ENCODE data around the gene YAP1.
"Not testable (repeated sequence)": the region's sequence is repeated elsewhere in the genome, so short reads cannot be mapped to it uniquely, and the experiment has no call there.

YAP1 gene

DNA sequence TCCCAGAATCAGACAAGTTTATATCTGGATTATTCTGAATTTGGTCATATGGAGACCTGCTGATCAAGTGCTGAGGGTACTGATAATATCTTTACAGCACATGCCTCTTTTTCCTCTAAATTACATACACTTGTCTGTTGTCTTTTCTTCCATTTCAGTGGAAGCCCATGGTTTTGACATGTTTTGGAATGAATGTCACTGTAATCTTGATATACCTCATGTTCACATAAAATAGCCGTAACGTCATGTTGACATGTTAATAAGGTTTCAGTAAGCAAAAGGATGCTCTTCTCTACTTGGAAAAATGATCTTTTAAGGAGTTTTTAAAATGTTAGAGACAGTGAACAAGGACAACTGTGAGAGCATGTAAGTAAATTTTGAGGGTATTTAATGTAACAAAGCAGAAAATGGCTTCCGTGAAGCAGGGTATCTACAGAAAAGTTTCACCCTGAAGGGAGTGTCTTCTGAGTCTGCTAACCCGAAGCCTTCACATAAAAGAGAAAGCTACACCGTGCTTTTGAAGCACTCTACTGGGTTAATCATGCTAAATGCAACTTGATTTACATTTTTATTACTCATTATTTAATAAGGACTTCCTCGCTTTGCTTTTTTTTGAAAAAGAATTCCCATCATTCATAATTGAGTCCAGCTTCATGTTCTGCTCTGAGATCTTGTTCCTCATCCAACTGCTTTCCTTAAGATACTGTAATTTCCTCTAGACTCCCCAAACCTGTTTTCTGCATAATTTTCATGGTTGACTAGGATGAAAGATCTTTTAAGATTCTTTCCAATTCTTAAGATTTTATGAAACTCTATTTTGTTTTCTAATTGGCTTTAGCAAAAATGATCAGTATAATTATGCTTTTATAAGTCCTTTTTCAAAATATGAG lies 56.2 kb downstream of the YAP1 start:
- no peak for DNase-seq

DNA sequence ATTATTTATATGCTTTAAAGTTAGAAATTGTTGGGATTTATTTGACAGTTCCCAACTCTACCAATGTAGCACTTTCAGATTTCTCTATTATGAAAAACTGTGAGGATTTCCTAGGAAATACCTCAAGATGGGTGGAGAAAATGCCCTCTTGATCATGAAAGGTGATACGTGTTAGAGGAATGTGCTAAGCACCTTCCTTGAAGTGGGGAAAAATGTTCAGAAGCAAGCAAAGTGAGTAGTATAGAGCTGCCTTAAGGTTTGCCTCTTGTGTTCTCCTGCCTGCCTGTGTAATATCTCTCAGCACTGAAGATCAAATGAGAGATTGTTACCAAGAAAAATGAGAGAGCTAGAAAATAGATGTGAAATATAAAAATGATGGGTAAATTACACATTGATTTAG lies 58.2 kb downstream of the YAP1 start:
- no peak for DNase-seq

DNA sequence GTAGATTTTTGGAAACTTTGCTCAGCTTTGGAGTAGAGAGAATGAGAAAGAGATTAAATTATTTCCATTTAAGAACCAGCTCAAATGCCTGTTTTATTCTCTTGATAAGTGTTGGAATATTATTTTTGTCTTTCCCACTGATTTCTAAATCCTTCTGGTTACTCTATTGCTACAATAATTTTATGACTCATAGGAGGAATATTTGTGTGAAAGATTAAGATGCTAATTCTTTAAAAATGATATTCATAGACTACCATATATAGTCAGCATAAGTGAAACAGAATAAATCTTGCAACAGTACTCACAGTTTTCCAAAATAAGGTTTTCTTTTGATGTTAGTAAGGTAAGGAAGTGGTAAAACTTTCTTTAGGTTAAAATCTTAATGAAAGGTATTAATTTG lies 60.9 kb downstream of the YAP1 start:
- no peak for DNase-seq

DNA sequence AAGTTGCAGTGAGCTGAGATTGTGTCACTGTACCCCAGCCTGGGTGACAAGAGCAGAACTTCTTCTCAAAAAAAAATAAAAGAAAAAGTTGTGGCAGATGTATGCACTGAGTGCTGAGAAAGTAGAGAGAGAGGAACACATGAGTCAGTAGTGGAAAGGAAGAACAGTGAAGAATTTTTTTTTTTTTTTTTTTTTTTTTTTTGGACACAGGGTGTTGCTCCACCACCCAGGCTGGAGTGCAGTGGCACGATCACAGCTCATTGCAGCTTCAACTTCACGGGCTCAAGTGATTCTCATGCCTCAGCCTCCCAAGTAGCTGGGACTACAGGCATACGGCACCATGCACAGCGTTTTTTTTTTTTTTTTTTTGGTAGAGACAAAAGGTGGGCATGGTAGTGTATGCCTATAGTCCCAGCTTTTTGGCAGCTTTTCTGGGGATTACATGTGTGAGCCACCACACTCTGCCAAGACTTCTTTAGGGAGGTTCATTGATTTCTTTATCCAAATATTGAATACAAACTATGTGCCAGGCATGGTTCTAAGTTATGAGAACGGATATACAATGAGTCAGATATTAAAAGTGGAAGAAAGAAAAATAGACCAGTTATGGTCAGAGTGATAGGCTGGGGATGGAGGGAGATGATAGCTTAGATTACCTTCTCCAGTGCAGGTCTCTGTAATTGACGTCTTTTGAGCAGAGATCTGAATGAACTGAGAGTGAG lies 62.0 kb downstream of the YAP1 start:
- no peak for DNase-seq

DNA sequence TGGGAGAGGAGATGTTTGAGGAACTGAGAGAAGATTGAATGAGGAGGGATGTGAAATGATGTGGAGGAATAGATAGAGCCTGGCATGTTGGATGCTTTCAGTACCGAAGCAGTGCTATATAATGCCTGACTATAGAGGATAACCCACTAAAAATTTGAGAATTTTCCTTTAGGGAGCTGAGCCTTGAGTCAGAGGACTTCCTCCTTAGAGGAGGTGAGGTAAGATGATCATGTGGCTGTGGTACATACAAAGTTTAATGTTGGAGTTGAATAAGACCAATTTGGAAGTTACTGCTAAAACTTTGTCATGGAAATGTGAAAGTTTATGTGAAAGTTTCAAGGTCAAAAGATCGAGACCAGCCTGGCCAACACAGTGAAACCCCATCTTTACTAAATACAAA lies 66.9 kb downstream of the YAP1 start:
- DNase-seq, result no peak

DNA sequence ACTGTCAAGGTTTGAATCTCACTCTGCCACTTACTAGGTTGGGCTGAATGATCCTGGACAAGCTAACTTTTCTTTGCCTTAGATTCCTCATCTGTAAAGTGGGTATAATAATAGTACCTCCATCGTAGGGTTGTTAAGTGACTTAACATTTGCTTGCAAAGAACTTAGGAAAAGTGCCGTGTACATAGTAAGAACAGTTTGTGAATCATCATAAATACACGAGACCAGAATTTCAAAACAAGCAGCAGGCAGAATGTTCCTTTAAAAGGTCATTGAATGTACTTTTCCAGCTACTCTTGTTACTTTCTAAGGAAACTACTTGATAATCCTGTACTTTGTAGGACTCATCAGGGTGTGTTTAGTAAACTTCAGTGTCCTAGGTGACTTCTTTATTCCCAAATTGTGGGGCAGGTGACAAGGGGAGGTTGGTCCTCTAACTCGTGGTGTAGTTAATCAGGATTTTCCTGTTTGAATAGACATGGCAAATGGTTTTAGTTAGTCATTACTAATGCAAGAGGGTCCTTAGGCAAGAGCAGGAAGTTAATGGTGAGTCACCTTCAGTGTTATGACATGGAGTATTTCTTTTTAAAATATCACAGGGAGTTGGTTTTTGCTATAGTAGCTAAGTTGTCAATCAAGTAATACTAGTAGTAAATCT lies 67.9 kb downstream of the YAP1 start:
- no peak for DNase-seq

DNA sequence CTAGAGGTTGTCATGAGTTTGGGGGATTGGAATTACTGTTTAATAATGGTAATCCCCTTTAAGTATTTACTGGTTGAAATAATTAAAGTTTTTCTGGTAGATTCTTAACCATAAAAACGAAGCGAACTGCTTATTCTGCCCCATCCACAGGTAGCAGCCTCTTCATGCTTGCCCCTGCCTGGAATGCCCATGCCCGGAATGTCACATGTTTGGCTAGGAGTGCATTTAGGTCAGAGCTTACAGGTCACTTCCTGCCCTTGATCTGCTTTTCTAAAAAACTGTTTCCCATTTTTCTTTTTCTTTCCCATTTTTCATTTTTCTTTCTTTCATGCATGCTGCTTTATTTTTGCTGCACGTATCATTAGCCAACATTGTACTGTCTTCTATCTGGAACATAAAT lies 69.1 kb downstream of the YAP1 start:
- no peak for DNase-seq

DNA sequence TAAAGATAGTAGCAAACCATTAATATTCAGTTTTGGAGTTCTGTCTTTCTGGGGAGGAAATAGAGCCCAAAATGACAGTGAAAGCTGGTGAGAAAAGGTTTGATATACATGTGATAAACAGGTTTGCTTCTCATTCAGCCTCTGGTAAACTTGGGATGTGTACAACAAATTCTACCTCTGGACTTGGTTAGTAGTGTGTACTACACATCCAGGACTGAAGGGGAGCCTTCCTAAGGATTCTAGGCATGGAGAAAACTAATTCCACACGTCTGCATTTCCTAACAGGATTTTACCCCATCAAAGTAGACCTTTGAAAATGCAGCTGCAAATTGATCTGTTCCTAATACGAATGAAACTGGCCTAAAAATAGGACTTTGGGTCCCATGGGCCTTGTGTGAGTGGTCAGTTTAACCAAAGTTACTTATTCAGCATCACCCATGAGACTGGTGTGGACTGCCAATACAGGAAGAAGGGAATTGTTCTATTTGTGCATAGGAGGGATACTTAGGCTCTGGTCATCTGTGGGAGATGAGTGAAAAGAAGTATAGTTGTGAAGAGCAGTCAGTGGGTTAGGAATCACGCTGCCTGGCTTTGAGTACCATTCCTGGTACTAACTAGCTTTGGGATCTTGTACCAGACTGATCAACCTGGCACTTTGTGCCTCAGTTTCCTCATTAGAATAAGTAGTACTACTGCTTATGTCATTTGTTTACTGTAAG lies 74.2 kb downstream of the YAP1 start:
- DNase-seq, result no peak

DNA sequence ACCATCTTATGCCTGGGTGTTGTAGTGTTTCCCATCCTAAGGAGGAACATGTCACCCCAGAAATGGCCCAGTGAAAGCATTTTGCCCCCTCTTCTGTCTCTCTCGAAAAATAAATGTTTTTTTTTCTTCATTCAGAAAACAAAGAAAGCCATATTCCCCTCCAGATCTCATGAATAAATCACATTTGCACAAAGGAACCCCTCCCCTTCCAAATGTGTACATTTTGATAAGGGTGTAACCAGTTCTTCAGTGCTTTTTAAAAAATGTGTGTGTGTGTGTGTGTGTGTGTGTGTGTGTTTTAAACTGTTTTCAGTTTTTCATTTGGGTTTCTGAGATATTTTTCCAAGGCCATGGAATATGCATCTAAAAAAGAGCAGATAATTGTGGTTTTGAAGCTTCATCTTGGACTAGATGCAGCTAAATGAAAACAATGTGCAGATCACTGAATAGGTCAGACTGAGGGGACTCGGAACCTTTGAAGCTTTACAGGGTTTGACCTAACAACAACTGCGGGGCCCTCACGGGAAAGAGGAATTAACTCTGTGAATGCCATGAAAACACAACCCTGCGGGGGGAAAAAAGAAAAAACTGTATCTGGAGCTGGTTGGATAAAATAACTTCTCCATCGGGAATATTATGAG lies 76.4 kb downstream of the YAP1 start:
- DNase-seq, result no peak

DNA sequence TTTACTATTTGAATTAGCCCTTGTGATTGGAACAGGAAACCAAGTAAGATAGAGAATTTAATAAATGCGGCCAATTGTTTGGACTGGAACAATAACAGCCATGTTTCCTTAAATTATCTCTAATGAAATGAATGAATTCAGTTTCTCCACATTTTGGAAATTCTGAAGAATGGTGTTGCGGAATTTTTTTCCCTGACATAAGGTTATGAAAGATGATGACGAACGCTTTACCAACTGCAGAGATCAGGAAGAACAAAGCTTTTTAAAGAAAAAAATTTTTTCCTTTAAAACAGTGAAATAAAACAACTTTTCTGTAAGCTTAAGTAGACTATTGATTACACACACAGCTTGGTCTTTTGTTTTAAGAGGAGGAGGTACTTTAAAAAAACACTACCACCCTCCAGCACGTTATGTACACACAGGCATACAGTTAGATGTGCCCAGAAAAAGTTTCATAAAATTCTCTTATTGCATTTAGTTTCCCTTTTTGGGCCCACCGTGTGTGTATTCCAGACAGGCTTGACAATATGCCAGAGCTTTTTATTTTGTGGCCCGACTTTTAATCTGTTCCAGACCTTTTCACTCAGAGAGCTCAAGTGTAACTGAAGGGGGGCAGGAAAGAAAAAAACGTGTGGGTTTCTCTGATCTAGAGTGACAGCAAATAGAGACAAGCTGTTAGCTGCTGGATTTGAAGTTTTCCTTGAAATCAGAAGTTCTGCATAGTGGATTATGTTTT lies 77.3 kb downstream of the YAP1 start:
- no peak for DNase-seq

DNA sequence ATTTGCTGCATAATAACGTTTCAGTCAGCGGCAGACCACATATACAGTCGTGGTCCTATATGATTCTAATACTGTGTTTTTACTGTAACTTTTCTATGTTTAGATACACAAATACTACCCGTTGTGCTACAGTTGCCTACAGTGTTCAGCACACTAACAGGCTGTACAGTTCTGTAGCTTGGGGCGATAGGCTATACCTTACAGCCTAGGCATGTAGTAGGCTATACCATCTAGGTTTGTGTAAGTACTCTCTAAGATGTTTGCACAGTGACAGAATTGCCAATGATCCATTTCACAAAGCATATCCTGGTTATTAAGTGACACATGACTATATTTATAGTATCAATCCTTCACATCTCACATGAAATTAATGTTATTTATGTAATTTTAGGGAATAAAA lies 78.2 kb downstream of the YAP1 start:
- DNase-seq, result no peak

DNA sequence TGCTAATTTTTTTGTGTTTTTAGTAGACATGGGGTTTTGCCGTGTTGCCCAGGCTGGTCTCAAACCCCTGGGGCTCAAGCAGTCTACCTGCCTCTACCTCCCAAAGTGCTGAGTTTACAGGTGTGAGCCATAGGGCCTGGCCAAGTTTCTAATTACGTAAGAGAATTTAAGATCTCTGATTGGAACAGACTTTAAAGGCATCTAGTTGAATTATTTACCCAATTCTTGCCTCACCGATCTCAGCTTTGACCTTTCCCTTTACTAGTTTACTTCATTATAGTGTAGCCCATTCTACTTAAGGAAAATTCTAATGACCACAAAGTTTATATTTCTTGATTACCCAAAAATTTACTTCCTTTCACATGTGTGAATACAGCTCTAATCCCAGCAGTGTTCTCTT lies 81.6 kb downstream of the YAP1 start:
- DNase-seq, result no peak

DNA sequence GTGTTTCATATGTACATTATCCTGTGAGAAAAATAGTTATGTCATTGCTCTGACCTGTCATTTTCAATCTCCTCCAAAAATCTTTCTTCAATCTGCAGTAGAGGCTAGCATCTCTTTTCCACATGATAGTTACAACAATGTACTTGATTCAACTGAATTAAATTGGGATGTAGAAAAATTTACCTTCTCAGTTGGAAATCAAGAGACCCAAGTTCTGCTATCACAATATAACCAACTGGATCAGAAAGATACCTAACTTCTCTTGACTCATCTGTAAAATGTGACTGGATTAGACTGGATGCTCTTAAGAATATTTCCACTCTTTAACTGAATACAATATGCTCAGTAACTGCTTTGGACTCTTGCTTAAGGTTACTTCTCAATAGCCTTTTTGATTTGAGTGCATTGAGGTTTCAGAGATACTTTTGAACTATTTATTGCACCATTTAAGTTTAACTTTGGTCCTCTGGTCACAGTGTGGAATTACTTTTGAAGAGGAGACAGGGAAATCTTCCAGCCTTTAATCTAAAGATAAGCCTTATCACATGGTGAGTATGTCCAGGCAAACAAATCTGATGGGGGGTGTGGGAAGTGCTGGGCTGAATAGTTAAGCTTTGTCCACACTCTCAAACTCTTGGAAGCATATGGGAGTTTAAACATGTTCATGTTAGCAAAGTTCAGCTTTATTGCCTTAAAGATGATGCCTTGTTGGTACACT lies 82.3 kb downstream of the YAP1 start:
- no peak for DNase-seq

DNA sequence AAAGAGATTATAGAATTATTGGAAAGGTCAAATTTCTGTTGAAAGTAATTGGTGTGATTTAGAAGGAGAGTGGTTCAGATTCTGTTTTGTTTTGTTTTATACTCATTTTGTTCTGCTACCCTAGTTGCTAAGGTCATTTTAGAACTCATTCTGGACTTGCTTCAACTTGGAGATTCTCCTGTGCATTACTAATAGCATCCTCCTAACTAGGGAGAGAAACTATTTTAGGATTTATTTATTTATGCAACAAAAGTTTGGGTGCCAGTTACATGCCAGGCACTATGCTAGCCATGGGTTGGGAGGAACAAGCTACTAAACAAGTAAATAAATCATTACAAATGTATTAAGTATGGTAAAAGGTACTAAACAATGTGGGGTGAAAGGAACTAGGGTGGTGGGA lies 84.0 kb downstream of the YAP1 start:
- no peak for DNase-seq

DNA sequence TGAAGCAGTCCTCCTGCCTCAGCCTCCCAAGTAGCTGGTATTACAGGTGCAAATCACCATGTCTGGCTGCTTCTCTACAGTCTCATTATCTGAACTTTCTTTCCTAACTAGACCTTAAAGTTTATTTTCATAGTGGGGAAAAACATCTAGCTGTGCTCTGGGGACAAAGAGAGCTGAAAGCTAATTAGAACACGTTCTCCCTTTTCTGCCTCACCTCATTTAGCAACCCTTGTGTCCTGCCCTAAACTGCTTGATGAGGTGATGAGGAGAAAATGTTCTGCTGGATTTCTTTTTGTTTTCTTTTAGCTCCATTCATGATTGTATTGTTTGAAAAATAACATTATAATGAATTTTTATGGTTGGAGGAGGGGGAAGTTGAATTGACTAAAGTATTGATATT lies 84.7 kb downstream of the YAP1 start:
- no peak for DNase-seq

DNA sequence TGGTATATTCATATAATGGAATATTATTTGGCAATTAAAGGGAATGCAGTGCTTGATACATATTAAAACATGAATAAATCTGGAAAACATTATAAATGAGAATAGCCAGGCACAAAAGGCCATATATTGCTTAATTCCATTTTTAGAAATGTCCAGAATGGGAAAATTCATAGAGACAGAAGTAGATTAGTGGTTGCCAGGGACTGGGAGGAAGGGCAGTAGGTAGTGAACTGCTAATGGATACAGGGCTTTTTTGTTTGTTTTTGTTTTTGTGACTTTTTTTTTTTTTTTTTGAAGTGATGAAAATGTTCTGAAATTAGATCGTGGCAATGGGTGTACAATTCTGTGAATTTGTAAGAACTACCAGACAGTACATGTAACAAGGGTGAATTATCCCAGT lies 86.1 kb downstream of the YAP1 start:
- no peak for DNase-seq

DNA sequence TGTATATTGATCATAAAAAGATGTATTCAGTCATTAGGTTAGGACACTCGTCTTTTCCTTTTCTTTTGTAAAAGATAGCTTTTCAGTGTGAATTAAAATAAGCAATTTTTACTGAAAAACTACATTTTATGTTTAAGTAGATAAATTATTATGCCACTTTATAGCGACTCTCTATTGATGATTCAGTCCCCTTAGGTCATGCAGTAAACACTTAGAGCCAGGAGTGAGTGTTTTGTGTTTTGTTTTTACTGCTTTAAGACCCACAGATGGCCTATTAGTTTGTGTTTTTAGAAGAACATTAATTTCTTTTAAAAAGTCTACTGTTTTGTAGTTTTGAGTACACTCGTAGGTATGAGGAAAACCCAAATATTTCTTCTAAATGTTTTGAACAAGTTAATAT lies 86.6 kb downstream of the YAP1 start:
- DNase-seq, result no peak

DNA sequence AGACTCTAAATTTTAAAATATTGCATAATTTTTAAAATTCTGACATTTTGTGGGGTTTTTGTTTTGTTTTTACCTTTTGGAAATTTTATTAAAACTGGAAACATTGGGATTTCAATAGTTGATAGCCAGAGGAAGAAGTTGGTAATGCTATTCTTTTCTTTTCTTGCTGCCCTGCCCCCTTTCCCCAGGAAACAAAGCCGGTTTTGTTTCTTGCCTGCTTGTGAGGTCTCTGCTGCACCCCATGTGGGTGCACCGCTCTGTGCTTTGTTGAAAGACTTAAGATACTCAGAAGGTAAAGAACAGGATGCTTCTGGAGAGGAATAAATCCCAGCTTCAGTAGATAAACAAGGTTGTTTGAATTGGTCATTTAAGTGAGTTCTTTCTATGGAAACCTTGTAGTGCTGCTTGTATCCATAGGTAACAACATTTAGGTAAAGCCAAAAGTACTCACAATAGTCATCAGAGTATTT lies 87.5 kb downstream of the YAP1 start:
- DNase-seq, result no peak

DNA sequence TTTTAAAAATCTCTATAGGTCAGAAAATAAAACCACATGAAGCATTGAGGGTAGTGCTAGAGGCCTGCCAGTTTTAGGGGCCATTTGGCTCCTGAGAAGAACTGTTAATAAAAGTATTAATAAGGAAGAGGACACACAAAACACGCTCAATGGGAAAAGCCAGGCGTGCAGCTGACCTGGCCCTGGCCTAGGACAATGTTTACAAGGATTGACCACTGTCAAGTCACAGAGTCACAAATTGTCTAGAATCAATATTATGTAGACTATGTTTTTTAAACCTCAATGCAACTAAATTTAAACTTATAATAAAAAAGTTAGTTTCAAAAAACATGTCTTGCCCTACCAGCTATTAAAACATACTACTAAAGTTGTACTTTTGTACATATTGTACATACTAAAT lies 89.4 kb downstream of the YAP1 start:
- no peak for DNase-seq

DNA sequence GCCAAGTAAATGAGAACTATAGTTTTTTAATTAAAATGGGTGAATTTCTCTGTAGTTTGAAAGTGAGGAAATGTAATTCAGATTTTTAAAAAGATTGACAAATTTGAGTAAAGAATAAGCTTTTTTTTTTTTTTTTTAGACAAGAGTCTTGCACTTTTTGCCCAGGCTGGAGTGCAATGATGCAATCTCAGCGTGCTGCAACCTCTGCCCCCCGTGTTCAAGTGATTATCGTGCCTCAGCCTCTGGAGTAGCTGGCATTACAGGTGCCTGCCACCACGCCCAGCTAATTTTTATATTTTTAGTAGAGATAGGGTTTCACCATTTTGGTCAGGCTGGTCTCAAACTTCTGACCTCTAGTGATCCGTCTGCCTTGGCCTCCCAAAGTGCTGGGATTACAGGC lies 90.1 kb downstream of the YAP1 start:
- DNase-seq, result not testable (repeated sequence)

DNA sequence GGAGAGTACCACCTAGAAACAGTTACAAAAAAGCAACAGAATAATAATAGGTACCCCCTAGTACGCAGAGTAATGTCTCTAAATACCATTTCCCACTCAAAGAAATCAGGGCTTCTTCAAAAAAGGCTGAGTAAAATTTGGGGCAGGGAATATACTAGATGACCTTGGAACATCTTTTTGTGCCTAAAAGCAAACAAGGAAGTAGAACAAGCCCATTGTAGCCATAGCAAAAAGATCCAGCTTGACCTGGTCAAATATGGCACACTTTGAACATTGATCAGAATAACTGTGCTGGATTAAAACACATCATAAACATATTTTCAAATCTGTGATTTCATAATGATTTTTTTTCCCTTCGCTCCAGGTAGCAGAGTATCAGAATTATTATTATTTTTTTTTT lies 91.5 kb downstream of the YAP1 start:
- no peak for DNase-seq
